ENCODE data around the gene PDE7B.

DNA sequence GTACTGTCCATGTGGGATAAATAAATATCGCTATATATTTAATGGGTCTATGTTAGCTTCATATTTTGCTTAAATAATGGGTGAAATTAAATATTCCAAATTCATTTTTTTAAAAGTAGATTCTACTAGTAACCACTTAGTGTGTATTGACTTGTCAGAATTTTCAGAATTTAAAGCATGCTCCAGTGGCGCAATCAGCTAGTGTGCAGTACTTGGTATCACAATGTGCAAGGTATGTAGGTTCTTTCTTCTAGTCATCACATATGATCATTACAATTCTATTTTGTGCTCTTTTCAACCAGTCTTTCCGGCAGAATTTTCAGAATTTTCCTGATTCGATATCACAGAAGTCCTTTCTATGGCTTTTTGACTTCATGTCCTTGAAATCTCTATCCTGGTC, 32.6 kb downstream of the PDE7B start:
- TF ChIP-seq, protein P1, sequence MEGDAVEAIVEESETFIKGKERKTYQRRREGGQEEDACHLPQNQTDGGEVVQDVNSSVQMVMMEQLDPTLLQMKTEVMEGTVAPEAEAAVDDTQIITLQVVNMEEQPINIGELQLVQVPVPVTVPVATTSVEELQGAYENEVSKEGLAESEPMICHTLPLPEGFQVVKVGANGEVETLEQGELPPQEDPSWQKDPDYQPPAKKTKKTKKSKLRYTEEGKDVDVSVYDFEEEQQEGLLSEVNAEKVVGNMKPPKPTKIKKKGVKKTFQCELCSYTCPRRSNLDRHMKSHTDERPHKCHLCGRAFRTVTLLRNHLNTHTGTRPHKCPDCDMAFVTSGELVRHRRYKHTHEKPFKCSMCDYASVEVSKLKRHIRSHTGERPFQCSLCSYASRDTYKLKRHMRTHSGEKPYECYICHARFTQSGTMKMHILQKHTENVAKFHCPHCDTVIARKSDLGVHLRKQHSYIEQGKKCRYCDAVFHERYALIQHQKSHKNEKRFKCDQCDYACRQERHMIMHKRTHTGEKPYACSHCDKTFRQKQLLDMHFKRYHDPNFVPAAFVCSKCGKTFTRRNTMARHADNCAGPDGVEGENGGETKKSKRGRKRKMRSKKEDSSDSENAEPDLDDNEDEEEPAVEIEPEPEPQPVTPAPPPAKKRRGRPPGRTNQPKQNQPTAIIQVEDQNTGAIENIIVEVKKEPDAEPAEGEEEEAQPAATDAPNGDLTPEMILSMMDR (conservative IDR thresholded peaks at IDR 0.05): no peak
- no peak for TF ChIP-seq ZFX (IDR thresholded peaks at IDR 0.05)

Data from C4-2B (cell line).